GM21825 (cell line): ENCODE measurements around the gene CLEC4D.
"Not testable (repeated sequence)": the region's sequence is repeated elsewhere in the genome, so short reads cannot be mapped to it uniquely, and the experiment has no call there.

Experiments
- ATAC-seq: cut with Tn5 transposase; IDR thresholded peaks from one replicate; pipeline ENCODE4 v1.9.1; 2021; ENCODE audit warnings: mild to moderate bottlenecking, moderate library complexity; ENCODE audit not compliant: unreplicated experiment

Gene CLEC4D

GRCh38 chr12:8527250-8528130 is 14.2 kb downstream of the CLEC4D start:
- no peak for ATAC-seq

- ATAC-seq, result no peak
These were observed 18.7 kb downstream of the CLEC4D start for GRCh38 chr12:8532045-8532444.

DNA sequence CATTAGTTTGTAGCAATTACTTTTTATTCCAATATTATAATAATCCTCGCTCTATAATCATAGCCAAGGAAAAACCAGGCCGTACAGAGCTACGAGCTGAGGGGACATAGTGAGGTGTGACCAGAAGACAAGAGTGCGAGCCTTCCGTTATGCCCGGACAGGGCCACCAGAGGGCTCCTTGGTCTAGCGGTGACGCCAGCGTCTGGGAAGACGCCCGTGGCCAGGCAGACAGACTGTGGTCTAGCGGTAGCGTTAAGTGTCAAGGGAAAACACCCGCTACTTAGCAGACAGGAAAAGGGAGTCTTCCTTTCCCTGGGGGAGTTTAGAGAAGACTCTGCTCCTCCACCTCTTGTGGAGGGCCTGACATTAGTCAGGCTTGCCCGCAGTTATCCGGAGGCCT is 24.5 kb downstream of the CLEC4D start:
- not testable (repeated sequence) for ATAC-seq

DNA sequence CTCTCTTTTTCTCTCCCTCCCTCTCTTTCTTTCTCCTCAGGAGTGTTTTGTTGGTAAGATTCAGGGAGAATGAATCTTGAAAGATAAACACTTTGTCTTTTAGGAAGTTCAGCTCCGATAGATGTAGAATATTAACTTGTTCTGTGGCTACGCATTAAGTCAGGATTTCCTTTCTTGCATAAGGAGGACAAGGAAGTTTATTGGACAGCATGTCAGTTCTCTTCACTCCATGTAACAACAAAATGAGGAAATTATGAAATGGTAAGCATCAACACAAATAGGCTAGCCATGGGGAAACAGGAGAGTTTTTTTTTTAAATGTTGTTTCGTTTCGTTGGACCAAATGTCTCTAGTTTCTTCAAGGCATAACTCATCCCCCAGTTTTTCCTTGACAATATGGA is 27.5 kb downstream of the CLEC4D start, which contains the start of gene CLEC4E:
Gene CLEC4E (minus strand): TSS at position 75 of the 400 bp plus-strand sequence. CDS start 108 bp downstream, outside the sequence.
- ATAC-seq, result not testable (repeated sequence)

GRCh38 chr12:8541562-8541961 is 28.3 kb downstream of the CLEC4D start:
- no peak for ATAC-seq

- ATAC-seq, result no peak
These were observed 31.0 kb downstream of the CLEC4D start for GRCh38 chr12:8544295-8544694.

- ATAC-seq, result no peak
These were observed 33.3 kb downstream of the CLEC4D start for GRCh38 chr12:8546591-8546990.

DNA sequence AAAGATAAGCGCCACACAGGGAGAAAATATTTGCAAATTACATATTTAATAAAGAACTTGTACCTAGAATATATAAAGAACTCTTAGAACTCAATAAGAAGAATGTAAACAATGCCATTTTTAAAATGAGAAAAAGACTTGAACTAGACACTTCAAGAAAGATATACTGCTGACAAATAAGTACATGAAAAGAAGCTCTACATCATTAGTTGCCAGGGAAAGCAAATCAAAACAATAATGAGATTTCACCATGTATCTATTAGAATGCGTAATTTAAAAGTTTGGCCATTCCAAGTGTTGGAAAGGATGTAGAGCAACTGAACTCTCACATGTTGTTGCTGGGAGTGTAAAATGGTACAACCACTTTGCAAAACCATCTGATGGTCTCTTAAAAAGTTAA is 34.3 kb downstream of the CLEC4D start:
- no peak for ATAC-seq

DNA sequence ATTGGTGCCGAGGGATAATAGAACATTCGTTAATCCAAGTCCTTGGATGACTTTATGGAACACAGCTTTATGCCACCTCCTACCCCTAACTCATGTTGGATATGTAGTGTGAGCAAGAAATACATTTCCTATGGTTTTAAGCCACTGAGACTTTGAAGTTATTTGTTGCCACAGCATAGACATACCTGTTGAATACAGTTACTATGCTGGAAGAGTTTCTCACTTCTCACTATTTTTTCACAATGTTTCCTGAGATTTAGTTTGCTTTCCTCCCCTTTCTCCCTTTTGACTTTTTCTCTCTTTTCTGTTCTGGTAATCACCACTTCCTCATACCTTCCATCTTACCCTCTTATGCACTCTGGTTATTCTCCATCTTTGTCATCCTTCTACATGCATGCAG is 34.9 kb downstream of the CLEC4D start:
- ATAC-seq, result no peak

GRCh38 chr12:8549381-8549780 is 36.1 kb downstream of the CLEC4D start:
- no peak for ATAC-seq

DNA sequence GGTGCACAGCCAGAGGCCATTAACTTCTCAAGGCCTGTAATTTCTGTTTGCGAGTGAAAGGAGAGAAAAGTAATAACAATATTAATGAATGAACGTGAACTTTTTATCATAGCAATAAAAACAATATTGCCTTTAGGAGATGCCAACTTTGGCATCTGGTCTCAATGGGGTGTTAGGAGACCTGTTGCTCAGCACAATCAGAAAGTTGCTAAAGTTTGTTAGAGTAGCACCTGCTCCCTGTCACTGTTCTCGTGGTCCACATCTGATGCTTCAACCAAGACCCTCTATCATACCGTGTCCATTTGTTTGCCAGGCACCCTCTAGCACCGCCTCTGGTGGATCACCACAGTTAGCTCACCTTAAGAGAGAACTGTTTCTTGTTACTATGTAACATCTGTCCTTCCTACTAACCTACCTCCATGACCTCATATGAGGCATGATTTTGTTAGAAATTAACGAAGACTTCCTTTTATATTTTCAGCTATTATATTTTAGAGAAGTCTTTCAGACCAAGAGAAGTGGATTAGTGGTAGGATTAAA is 39.9 kb downstream of the CLEC4D start:
- ATAC-seq, result no peak

DNA sequence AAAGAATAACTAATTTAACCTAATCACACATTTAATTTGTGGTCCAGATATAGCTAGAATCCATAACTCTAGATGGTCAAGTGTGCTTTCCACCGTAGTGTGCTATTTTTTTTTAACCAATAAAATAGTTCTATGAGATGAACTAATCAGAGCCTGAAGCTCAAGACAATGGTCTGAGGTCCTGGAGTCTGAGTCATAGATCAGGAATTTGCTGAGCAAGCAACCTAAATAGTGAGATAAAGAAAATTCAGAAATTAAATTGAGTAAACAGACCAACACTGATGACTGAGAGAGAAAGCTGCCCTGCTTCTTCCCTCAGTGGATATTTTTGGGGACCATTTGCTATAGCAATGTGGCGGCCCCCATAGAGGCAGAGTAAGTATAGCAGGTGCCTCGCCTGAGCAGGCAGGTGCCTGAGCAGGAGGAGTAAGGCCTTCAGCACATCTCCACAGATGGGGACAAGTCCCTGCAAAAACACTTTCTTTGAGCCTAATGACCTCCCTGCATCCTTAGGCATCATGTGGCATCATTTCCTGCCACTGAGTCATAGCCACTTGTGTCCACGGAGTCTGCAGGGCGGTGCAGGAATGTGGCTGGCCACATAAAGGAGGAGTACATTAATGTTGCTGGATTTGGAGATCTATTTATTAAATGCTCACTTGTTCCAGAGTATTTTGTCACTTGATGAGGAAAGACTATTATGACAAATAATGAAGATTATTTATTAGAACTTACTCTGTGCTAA is 41.3 kb downstream of the CLEC4D start:
- ATAC-seq, result no peak

DNA sequence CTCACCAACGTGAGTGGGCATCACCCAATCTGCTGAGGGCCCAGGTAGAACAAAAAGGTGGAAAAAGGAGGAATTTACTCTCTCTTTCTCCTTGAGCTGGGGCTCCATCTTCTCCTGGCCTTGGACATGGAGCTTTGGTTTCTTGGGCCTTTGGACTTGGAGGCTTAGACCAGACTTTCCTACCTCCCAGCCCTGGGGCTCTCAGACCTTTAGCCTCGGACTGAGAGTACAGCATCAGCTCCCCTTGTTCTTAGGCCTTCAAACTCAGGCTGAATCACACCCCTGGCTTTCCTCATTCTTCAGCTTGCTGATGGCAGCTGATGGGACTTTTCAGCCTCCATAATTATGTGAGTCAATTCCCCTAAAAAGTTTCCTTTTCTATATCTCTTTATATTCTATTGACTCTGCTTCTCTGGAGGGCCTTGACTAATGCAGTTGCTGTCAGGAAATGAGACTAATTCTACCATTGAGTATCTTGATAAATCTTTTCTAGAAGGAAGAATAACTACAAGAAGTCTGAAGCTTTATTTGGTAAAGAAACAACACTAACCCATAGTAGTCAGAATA is 43.3 kb downstream of the CLEC4D start:
- ATAC-seq, result no peak

GRCh38 chr12:8559676-8560075 is 46.4 kb downstream of the CLEC4D start:
- ATAC-seq, result no peak

DNA sequence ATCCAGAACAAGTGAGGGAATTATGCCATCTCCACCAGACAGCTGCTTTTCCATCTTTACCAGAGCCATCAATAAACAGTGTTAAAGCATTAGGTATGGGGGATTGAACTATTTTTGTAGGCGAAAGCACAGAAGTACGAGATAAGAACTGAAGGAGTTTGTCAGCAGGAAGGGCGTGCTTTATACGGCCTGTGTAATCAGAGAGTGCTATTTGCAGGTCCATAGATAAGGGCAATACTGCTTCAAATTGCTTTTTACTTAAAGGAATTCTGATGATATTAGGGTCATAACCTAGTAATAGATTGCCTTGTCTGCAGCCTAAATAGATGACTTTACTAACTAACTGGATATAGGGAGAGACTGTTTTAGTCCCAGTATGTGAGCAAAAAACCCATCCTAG is 47.7 kb downstream of the CLEC4D start:
- ATAC-seq, result no peak

GRCh38 chr12:8562310-8562709 is 49.0 kb downstream of the CLEC4D start:
- no peak for ATAC-seq

- no peak for ATAC-seq
These were observed 50.1 kb downstream of the CLEC4D start for GRCh38 chr12:8563356-8563755.

GRCh38 chr12:8564656-8565055 is 51.4 kb downstream of the CLEC4D start:
- ATAC-seq, result no peak

- ATAC-seq, result not testable (repeated sequence)
These were observed 52.7 kb downstream of the CLEC4D start for GRCh38 chr12:8566052-8566451.

DNA sequence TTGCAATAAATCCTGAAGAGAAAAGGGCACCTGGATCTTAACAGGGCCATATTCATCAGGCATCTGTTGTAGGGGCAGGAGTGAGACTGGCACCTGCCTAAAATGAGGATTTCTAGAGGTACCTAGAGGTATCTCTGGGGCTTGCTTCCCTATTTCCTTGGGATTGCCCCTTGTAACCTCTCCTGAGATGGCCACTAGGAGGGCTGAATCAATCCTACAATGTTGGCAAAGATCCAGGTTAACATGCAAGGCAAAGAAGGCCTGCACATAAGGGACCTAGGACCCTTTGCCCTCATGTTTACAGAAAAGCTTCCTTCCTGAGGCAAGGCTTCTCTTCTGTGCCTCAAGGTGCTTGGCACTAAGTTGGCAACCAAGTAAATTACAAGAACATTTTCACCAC is 53.2 kb downstream of the CLEC4D start:
- ATAC-seq, result no peak
